HG03045 (cell line): ENCODE data around the gene GALNT1.
"Not testable (repeated sequence)": the region's sequence is repeated elsewhere in the genome, so short reads cannot be mapped to it uniquely, and the experiment has no call there.

Experiments
- ATAC-seq: cut with Tn5 transposase; IDR thresholded peaks from one replicate; pipeline ENCODE4 v1.9.1; 2021; ENCODE audit warnings: mild to moderate bottlenecking, moderate library complexity; ENCODE audit not compliant: unreplicated experiment

The GALNT1 gene

DNA sequence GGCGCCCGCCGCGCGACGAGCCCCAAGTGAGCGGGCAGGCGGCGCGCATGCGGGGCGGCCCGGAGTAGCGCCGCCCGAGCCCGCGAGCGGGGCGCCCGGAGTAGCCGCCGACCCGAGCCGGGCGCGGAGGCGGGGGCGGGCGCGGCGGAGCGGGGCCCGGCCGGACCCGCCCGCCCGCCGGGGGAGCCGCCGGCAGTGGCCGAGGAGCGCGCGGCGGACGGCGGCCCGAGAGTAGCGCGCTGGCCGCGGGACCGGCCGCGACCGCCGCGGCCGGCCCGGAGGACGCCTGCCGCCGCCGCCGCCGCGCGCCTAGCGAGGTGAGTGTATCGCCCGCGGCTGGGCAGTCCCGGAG lies at the start of gene GALNT1:
Gene GALNT1 (plus strand): TSS at position 195 of the 352 bp plus-strand sequence. CDS start 72,923 bp downstream, outside the sequence.
- ATAC-seq: peak; percentile 28

DNA sequence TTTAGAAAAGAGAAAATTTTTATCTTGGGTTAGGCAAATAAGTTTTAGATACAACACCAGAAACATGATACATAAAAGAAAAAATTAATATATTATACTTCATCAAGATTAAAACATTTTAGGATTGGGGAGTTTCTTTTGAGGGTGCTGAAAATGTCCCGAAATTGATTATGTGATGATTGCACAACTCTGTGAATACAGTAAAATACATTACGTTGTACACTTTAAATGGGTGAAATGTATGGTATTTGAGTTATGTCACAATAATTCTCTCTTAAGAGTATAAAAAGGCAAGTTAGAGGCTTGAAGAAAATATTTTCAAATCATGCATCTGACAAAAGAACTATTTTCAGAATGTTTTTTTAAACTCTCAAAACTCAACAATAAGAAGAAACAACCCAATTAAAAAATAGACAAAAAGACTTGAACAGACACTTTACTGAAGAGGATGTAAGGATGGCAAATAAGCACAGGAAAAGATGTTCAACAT lies 47.6 kb upstream of the GALNT1 start:
- ATAC-seq: no peak

DNA sequence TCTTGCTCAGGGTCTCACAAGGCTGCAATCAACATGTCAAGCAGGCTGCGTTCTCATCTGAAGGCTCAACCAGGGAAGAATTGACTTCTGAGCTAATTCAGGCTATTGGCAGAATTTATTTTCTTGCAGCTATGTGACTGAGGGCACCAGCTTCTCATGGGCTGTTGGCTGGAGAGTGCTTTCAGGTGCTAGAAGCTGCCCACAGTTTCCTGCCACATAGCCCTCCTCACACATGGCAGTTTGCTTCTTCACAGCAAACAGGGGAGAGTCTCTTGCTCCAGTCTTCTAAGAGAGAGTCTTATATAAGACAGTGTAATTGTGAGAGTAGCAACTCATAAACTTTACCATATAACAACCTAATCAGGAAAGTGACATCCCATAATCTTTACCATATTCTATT lies 46.2 kb upstream of the GALNT1 start:
- ATAC-seq: no peak

- no peak for ATAC-seq
Measured at GRCh38 chr18:35542356-35542755, 39.2 kb upstream of the GALNT1 start.

GRCh38 chr18:35547008-35547605 lies 34.4 kb upstream of the GALNT1 start:
- no peak for ATAC-seq

- ATAC-seq: no peak
Measured at GRCh38 chr18:35549564-35549963, 32.0 kb upstream of the GALNT1 start.

DNA sequence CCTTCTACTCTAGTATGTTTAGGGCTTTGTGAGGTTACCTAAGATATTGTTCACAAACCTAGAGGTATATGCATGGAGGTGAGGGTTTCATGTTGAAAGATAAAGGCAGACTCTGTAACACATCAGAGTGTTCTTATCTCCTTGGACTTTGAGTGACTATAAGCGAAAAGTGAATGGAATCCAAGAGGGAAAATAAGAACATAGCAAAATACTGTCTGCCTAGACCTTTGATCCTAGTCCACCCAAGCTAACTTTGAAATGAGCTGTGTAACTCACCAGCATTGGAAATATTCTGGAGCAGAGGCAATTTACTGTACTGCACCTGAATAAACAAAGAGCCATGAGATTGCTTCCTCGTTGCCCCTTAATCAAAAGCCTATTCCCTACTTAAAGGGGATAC lies 28.2 kb upstream of the GALNT1 start:
- no peak for ATAC-seq

- ATAC-seq: not testable (repeated sequence)
Measured at GRCh38 chr18:35555538-35555937, 26.0 kb upstream of the GALNT1 start.

DNA sequence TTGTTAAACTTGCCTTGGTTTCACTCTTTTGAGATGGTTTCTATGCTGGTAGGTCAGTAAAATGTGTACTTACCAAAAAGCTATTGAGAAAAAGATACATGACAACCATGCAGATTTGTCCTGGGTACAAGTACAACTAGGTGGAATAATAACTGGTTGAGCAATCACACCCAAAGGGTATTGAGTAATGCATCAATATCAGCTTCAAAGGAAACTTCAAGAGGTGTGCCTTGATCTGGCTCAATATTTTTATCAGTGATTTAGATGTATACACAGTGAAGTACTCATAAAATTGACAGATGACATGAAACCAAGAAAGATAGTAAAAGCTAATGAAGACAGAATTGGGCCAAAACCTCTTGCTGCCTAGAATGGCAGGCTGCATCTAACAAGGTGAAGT lies 21.7 kb upstream of the GALNT1 start:
- no peak for ATAC-seq

DNA sequence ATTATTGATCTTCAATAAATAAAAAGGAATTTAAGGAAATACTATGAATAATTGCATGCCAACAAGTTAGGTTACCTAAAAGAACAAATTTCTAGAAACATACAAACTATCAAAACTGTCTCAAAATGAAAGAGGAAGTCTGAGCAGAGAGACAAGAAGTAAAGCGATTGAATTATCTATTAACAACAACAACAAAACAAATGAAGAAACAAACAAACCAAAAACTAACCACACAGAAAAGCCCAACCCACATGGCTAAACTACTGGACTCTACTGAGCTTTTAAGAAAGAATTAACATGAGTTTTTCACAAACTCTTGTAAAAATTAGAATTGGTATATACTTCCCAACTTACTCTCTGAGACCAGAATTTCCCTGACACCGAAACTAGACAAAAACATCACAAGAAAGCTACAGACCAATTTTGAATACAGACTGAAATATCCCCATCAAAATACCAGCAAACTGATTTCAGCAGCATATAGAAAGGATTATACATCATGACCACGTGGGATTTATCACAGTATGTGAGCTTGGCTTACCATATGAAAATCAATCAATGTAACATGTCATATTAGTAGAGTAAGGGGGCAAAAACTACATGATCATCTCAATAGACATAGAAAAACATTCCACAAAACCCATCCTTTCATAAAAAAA lies 16.6 kb upstream of the GALNT1 start:
- peak; percentile 56 for ATAC-seq

- ATAC-seq: no peak
Measured at GRCh38 chr18:35566019-35566418, 15.5 kb upstream of the GALNT1 start.

GRCh38 chr18:35570182-35570581 lies 11.4 kb upstream of the GALNT1 start:
- no peak for ATAC-seq

GRCh38 chr18:35571138-35571537 lies 10.4 kb upstream of the GALNT1 start:
- ATAC-seq: no peak

- no peak for ATAC-seq
Measured at GRCh38 chr18:35572644-35573043, 8.9 kb upstream of the GALNT1 start.

DNA sequence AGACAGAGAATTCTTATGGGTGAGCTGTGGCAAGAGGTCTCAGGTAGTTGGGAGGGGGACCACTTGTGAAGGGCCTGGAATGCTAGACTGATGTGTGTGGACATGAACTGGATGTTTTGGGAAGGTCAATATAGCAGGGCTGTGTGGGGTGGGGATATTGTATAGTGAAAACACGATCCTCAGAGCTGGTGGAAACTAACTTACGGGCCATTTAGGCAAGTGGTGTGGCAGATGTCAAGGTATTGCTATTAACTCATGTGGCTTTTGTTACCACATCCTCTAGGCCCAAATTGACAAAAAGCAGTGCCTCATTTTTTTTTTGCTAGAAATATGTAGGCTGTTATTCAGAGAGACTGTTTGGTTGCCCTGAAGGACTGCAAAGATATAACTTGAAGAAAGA lies 8.0 kb upstream of the GALNT1 start:
- ATAC-seq: no peak

- ATAC-seq: not testable (repeated sequence)
Measured at GRCh38 chr18:35576240-35576845, 5.2 kb upstream of the GALNT1 start.

DNA sequence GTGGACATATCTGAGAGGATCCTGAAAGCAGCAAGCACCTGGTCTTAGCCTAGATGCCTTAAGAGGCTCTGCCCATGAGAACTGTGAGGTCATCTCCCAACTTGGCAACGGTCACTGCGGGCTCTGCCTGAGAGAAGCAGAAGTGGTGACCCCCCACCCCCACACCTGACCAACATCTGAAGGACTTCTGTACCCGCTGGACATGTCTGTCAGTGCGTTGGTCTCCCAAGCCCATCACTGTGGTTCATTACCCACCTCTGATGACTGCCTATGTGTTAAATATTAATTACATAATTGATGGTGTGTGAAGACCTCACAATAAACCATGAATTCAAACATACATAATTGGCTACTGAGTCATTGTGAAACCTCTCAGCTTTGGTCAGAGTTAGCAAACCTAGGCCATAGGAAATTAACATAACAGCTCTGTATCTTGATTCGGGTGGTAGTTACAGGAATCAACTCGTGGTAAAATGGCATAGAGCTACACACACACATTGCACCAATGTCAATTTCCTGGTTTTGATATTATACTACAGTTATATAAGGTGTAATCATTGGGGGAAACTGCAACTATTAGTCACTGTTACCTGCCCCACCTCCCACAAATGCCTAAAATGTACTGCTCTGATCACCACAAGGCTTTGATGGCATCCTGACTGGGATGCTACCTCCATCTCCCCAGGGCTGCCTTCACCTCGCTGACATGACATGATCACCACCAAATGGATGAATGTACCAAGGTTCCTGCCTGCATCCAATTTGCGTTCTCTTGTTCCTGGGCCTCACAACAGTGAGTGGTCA lies 4.3 kb upstream of the GALNT1 start:
- ATAC-seq: peak; percentile 48

- no peak for ATAC-seq
Measured at GRCh38 chr18:35578481-35578880, 3.1 kb upstream of the GALNT1 start.

GRCh38 chr18:35578936-35579335 lies 2.6 kb upstream of the GALNT1 start:
- ATAC-seq: no peak

DNA sequence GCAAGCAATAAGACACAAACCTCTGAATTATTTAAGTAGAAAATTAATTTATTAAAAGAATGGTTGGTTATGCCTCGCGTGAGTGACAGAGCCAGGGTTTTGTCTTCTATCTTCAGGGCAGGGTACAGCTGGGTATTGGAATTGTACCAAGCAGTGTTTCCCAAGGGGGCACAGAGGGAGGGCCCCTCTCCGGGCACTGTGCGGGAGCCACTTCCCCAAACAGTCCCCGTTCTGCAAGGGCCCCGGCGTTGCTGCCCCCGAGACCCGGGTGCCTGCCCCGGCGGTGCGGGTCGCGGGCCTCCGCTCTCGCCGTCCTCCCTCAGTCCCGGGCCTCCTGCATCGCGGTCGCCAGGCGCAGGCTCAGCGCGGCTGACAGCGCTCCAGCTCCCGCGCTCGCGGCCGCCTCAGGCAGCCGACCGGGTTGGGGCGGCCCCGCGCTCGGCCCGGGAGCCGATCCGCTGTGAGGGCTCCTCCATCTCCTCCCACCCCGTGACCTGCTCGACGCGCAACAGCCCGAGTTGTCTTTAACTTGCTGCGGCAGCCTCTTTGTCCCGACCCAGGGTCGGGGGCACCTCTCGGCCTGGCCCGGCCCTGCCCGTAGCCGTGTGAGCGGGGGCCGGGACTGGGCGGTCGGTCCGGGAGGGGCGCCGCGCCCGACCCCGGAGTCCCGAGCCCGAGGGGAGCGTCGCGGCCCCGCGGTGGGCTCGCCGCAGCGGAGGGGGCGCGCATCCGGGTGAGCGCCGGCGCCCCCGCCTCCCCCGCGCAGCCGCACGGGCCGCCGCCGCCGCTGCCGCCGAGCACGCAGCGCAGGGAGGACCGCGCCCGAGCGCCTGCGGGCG lies 620 bp upstream of the GALNT1 start:
- ATAC-seq: peak; percentile 51
